ENCODE data around the gene LYZL1. TPM values are rescaled to one million over a fixed set of nuclear protein-coding genes. Genes with fewer than 3 reads are reported as not detected.

LYZL1 gene
- total RNA-seq, 1 experiment from 2014 or later, result not detected

GRCh38 chr10:29268011-29268410, 20.9 kb upstream of the LYZL1 start:
- H3K9me3 Mint-ChIP-seq (ENCODE audit: unreplicated experiment), result peaks cover 8% of the 10 kb centered on the region
- no peak for TF ChIP-seq CTCF (IDR thresholded peaks at IDR 0.05; ENCODE audit: unreplicated experiment)
- no peak overlapping the region for H3K4me3 Mint-ChIP-seq (ENCODE audit: unreplicated experiment)
- H3K27me3 Mint-ChIP-seq (ENCODE audit: insufficient read depth, unreplicated experiment), result peaks cover 44% of the 10 kb centered on the region
- H3K4me1 Mint-ChIP-seq (ENCODE audit: insufficient read depth, unreplicated experiment), result no peaks in the 10 kb centered on the region
- BruUV-seq (replicated peaks), result no TSS peak
- ChIA-PET CTCF (interaction anchor here (0.6 kb wide), 1 partner anchor 75 kb away, joined by 4 read pairs; no protein-coding TSS in a partner anchor), POLR2A (interaction anchor here (0.6 kb wide), 1 partner anchor 108 kb away, joined by 3 read pairs; no protein-coding TSS in a partner anchor)
- intact Hi-C loops (cut with micrococcal nuclease), result no loop called here
- H3K27ac Mint-ChIP-seq (ENCODE audit: low read depth, unreplicated experiment), result no peak overlapping the region
- H3K36me3 Mint-ChIP-seq (ENCODE audit: insufficient read depth, unreplicated experiment), result no peaks in the 10 kb centered on the region
- DNase-seq (ENCODE audit: unreplicated experiment), result no peak

- DNase-seq (ENCODE audit: unreplicated experiment), result no peak
- ChIA-PET CTCF (no interaction called here), POLR2A (no interaction called here)
- H3K27me3 Mint-ChIP-seq (ENCODE audit: insufficient read depth, unreplicated experiment), result peaks cover 41% of the 10 kb centered on the region
- no TSS peak for BruUV-seq (replicated peaks)
- no peaks in the 10 kb centered on the region for H3K36me3 Mint-ChIP-seq (ENCODE audit: insufficient read depth, unreplicated experiment)
- intact Hi-C loops (cut with micrococcal nuclease), result no loop called here
- TF ChIP-seq CTCF (IDR thresholded peaks at IDR 0.05; ENCODE audit: unreplicated experiment), result no peak
- H3K4me1 Mint-ChIP-seq (ENCODE audit: insufficient read depth, unreplicated experiment), result no peaks in the 10 kb centered on the region
- H3K9me3 Mint-ChIP-seq (ENCODE audit: unreplicated experiment), result peaks cover 8% of the 10 kb centered on the region
- no peak overlapping the region for H3K4me3 Mint-ChIP-seq (ENCODE audit: unreplicated experiment)
- no peak overlapping the region for H3K27ac Mint-ChIP-seq (ENCODE audit: low read depth, unreplicated experiment)
Measured at GRCh38 chr10:29269486-29269885, 19.4 kb upstream of the LYZL1 start.

- intact Hi-C loops (cut with micrococcal nuclease), result no loop called here
- TF ChIP-seq CTCF (IDR thresholded peaks at IDR 0.05; ENCODE audit: unreplicated experiment), result no peak
- Mint-ChIP-seq H3K36me3 (ENCODE audit: insufficient read depth, unreplicated experiment) (no peaks in the 10 kb centered on the region), H3K4me1 (ENCODE audit: insufficient read depth, unreplicated experiment) (no peaks in the 10 kb centered on the region), H3K27me3 (ENCODE audit: insufficient read depth, unreplicated experiment) (peaks cover 27% of the 10 kb centered on the region), H3K9me3 (ENCODE audit: unreplicated experiment) (peaks cover 8% of the 10 kb centered on the region), H3K4me3 (ENCODE audit: unreplicated experiment) (no peak overlapping the region), H3K27ac (ENCODE audit: low read depth, unreplicated experiment) (no peak overlapping the region)
- ChIA-PET CTCF (no interaction called here), POLR2A (no interaction called here)
- DNase-seq (ENCODE audit: unreplicated experiment), result no peak
- no TSS peak for BruUV-seq (replicated peaks)
Measured at GRCh38 chr10:29270883-29271282, 18.0 kb upstream of the LYZL1 start.

GRCh38 chr10:29271877-29272276, 17.0 kb upstream of the LYZL1 start:
- DNase-seq (ENCODE audit: unreplicated experiment), result no peak
- H3K9me3 Mint-ChIP-seq (ENCODE audit: unreplicated experiment), result peaks cover 8% of the 10 kb centered on the region
- peaks cover 18% of the 10 kb centered on the region for H3K27me3 Mint-ChIP-seq (ENCODE audit: insufficient read depth, unreplicated experiment)
- ChIA-PET CTCF (no interaction called here), POLR2A (no interaction called here)
- no peaks in the 10 kb centered on the region for H3K36me3 Mint-ChIP-seq (ENCODE audit: insufficient read depth, unreplicated experiment)
- no peak overlapping the region for H3K4me3 Mint-ChIP-seq (ENCODE audit: unreplicated experiment)
- no peak for TF ChIP-seq CTCF (IDR thresholded peaks at IDR 0.05; ENCODE audit: unreplicated experiment)
- no peaks in the 10 kb centered on the region for H3K4me1 Mint-ChIP-seq (ENCODE audit: insufficient read depth, unreplicated experiment)
- BruUV-seq (replicated peaks), result no TSS peak
- intact Hi-C loops (cut with micrococcal nuclease), result no loop called here
- no peak overlapping the region for H3K27ac Mint-ChIP-seq (ENCODE audit: low read depth, unreplicated experiment)

Measured in MCF 10A (cell line).